Endodermal cell (in vitro differentiated cells): ENCODE data around the gene GPN3. TPM values are rescaled to one million over a fixed set of nuclear protein-coding genes. Genes with fewer than 3 reads are reported as not detected.

Experiments used
- DNase-seq: peaks from one replicate; pipeline ENCODE4 v3.0.0-alpha.2; 2017
- H3K27ac ChIP-seq: 2 replicates; pipeline ENCODE4 v1.5.1; 2013; ENCODE audit warnings: mild to moderate bottlenecking, low read depth, low read length, moderate library complexity
- H3K27me3 ChIP-seq: 2 replicates; pipeline ENCODE4 v1.6.1; 2013; ENCODE audit warnings: mild to moderate bottlenecking, low read length, moderate library complexity; ENCODE audit not compliant: insufficient read depth, control insufficient read depth, poor library complexity, severe bottlenecking
- H3K36me3 ChIP-seq: 2 replicates; pipeline ENCODE4 v1.7.0; 2013; ENCODE audit warnings: mild to moderate bottlenecking, low read length, moderate library complexity; ENCODE audit not compliant: control insufficient read depth, insufficient read depth
- H3K4me1 ChIP-seq: one replicate; pipeline ENCODE4 v1.7.0; 2013; ENCODE audit warnings: low read length; ENCODE audit not compliant: control insufficient read depth, insufficient read depth
- H3K4me3 ChIP-seq: 2 replicates; pipeline ENCODE4 v1.5.1; 2013; ENCODE audit warnings: mild to moderate bottlenecking, low read length, moderate library complexity
- H3K9ac ChIP-seq: 2 replicates; pipeline ENCODE4 v1.6.1; 2013; ENCODE audit warnings: mild to moderate bottlenecking, low read length, moderate library complexity; ENCODE audit not compliant: poor library complexity, severe bottlenecking; ENCODE audit errors: extremely low read depth
- H3K9me3 ChIP-seq: 2 replicates; pipeline ENCODE4 v1.6.1; 2013; ENCODE audit warnings: mild to moderate bottlenecking, low read length, moderate library complexity; ENCODE audit not compliant: control insufficient read depth
- H3K27ac Mint-ChIP-seq: 2 replicates; pipeline ENCODE4 v1.8.0; 2020; ENCODE audit warnings: mixed read lengths
- H3K27me3 Mint-ChIP-seq: 2 replicates; pipeline ENCODE4 v1.8.0; 2021; ENCODE audit warnings: mild to moderate bottlenecking, mixed read lengths; ENCODE audit not compliant: insufficient read depth
- H3K36me3 Mint-ChIP-seq: 2 replicates; pipeline ENCODE4 v1.8.0; 2020; ENCODE audit warnings: low read depth, mixed read lengths
- H3K4me1 Mint-ChIP-seq: 2 replicates; pipeline ENCODE4 v1.8.0; 2020; ENCODE audit warnings: mixed read lengths
- H3K4me3 Mint-ChIP-seq: 2 replicates; pipeline ENCODE4 v1.8.0; 2020; ENCODE audit warnings: mild to moderate bottlenecking, moderate library complexity, mixed read lengths
- H3K9me3 Mint-ChIP-seq: 2 replicates; pipeline ENCODE4 v1.8.0; 2020; ENCODE audit warnings: mild to moderate bottlenecking, mixed read lengths
- CTCF ChIP-seq: fragments of 200-600 bp; sonication (generic); conservative IDR thresholded peaks from 2 replicates; pipeline ENCODE4 v1.5.0; 2021; ENCODE audit warnings: antibody characterized with exemption, mild to moderate bottlenecking
- WGBS, 2 experiments: methylation state at CpG; one replicate each; pipeline versions ENCODE4 v1.1.5 to v1.1.7; 2013; ENCODE audit warnings: missing lambda C conversion rate in 2 of 2, mixed read lengths in 1 of 2; ENCODE audit not compliant: insufficient coverage in 1 of 2, insufficient read length in 1 of 2; 5-methylcytosine and 5-hydroxymethylcytosine counted together
- long read RNA-seq, 4 experiments: library from polyadenylated mRNA in 2 of 4; library from RNA in 1 of 4; library from capped mRNA in 1 of 4; stranded (forward) in 3 of 4; unstranded in 1 of 4; transcript quantifications; one replicate each; pipeline ENCODE4 v2.0.0, GENCODE V29; 2020 to 2021; ENCODE audit warnings: inconsistent platforms in 1 of 4
- polyA plus RNA-seq, 2 experiments: library from polyadenylated mRNA; stranded (reverse); fragments of 50-300 nt; gene quantifications; one replicate each; pipeline ENCODE4 v1.2.3, GENCODE V29; 2013
- total RNA-seq, 2 donors: library from RNA; stranded (reverse); fragmentation: NEBNext Ultra II Directional in 1 of 2; extraction: Animal tissue kit (Norgen Biotek cat#: 25700) in 1 of 2; gene quantifications; 2 replicates in 1 of 2; 3 replicates in 1 of 2; pipeline ENCODE4 v1.2.1, GENCODE V29; 2021

The GPN3 gene
- total RNA-seq: 10 to 100 TPM; 40.8 to 50.7 TPM
- polyA plus RNA-seq (2013, experiment 1 of 2): 33.1 TPM
- 33.4 TPM for polyA plus RNA-seq (2013, experiment 2 of 2)
- long read RNA-seq, experiment 1, transcript GPN3-201 (8 exons, 1,468 nt): major isoform, 30 of 36 reads
- long read RNA-seq, experiment 1, partial matches to known transcripts: 4 of 36 reads
- long read RNA-seq, experiment 1, other reads (novel, unspliced or antisense): 1 of 36 reads
- long read RNA-seq, experiment 2, transcript GPN3-201 (8 exons, 1,468 nt): major isoform, 62 of 67 reads
- long read RNA-seq, experiment 2, partial matches to known transcripts: 0 of 67 reads
- long read RNA-seq, experiment 2, other reads (novel, unspliced or antisense): 3 of 67 reads
- long read RNA-seq, experiment 3, transcript GPN3-202 (8 exons, 1,491 nt): minor isoform, 5 of 139 reads
- long read RNA-seq, experiment 3, transcript GPN3-201 (8 exons, 1,468 nt): major isoform, 126 of 139 reads
- long read RNA-seq, experiment 3, partial matches to known transcripts: 1 of 139 reads
- long read RNA-seq, experiment 3, other reads (novel, unspliced or antisense): 7 of 139 reads
- long read RNA-seq, experiment 4, transcript GPN3-201 (8 exons, 1,468 nt): major isoform, 175 of 190 reads
- long read RNA-seq, experiment 4, partial matches to known transcripts: 4 of 190 reads
- long read RNA-seq, experiment 4, other reads (novel, unspliced or antisense): 8 of 190 reads

- Mint-ChIP-seq H3K4me1 (peaks cover 16% of the 10 kb centered on the region), H3K4me3 (peak within 1 kb of the TSS; percentile 98), H3K36me3 (peaks cover 13% of the 10 kb centered on the region), H3K9me3 (no peaks in the 10 kb centered on the region), H3K27me3 (no peaks in the 10 kb centered on the region), H3K27ac (peak within 1 kb of the TSS; percentile 100)
- Histone ChIP-seq H3K4me3 (peak within 1 kb of the TSS; percentile 94), H3K27me3 (no peaks in the 10 kb centered on the region), H3K36me3 (peaks cover 19% of the 10 kb centered on the region), H3K9me3 (no peaks in the 10 kb centered on the region), H3K27ac (peak within 1 kb of the TSS; percentile 94), H3K9ac (peak within 1 kb of the TSS; percentile 95), H3K4me1 (peaks cover 2% of the 10 kb centered on the region)
- TF ChIP-seq CTCF: no peak
- peak; percentile 100 for DNase-seq
- 0% methylated on average over 30 to 78 of the region's 78 CpGs for WGBS, 2 experiments
Measured at GRCh38 chr12:110468214-110469048, at the start of gene GPN3, which contains the start of gene FAM216A. GPN3 (minus strand) TSS chr12:110468257; CDS start chr12:110468203, 54 bp downstream. FAM216A (plus strand) TSS chr12:110468845; CDS start chr12:110468876, 31 bp downstream.

GRCh38 chr12:110516995-110517394, 48.9 kb upstream of the GPN3 start:
- no peaks in the 10 kb centered on the region for H3K4me1 ChIP-seq
- no peaks in the 10 kb centered on the region for H3K36me3 ChIP-seq
- H3K9me3 Mint-ChIP-seq: no peaks in the 10 kb centered on the region
- TF ChIP-seq CTCF: no peak
- H3K27me3 ChIP-seq: no peaks in the 10 kb centered on the region
- WGBS, 2 experiments: 69 to 86% methylated on average over 2 to 3 of the region's 3 CpGs
- H3K4me3 Mint-ChIP-seq: no peak overlapping the region
- no peaks in the 10 kb centered on the region for H3K4me1 Mint-ChIP-seq
- H3K9me3 ChIP-seq: no peaks in the 10 kb centered on the region
- H3K9ac ChIP-seq: no peak overlapping the region
- H3K36me3 Mint-ChIP-seq: no peaks in the 10 kb centered on the region
- H3K4me3 ChIP-seq: no peak overlapping the region
- H3K27me3 Mint-ChIP-seq: no peaks in the 10 kb centered on the region
- no peak overlapping the region for H3K27ac Mint-ChIP-seq
- no peak for DNase-seq
- no peak overlapping the region for H3K27ac ChIP-seq

GRCh38 chr12:110514363-110514762, 46.3 kb upstream of the GPN3 start:
- Mint-ChIP-seq H3K9me3 (no peaks in the 10 kb centered on the region), H3K36me3 (no peaks in the 10 kb centered on the region), H3K27me3 (peaks cover 2% of the 10 kb centered on the region), H3K27ac (no peak overlapping the region), H3K4me3 (no peak overlapping the region), H3K4me1 (no peaks in the 10 kb centered on the region)
- no peak for DNase-seq
- 77 to 88% methylated on average over 1 of the region's 1 CpG for WGBS, 2 experiments
- Histone ChIP-seq H3K27me3 (peaks cover 10% of the 10 kb centered on the region), H3K27ac (no peak overlapping the region), H3K4me3 (no peak overlapping the region), H3K9ac (no peak overlapping the region), H3K36me3 (no peaks in the 10 kb centered on the region), H3K9me3 (no peaks in the 10 kb centered on the region), H3K4me1 (no peaks in the 10 kb centered on the region)
- no peak for TF ChIP-seq CTCF
